ENCODE data around the gene DRD2. TPM values are rescaled to one million over a fixed set of nuclear protein-coding genes. Genes with fewer than 3 reads are reported as not detected.

DRD2 gene
- total and polyA plus RNA-seq, 12 donors = 0.23 to 13.8 (median 5.3) TPM; not detected in 3

- H3K36me3 ChIP-seq (replicated peaks in 1 of 2) = no peaks in the 10 kb centered on the region
- intact Hi-C loops (cut with DNase I) = no loop called here
Measured at GRCh38 chr11:113504586-113504985, 29.4 kb upstream of the DRD2 start.

GRCh38 chr11:113504071-113504470, 28.9 kb upstream of the DRD2 start:
- H3K36me3 ChIP-seq (replicated peaks in 1 of 2) = no peaks in the 10 kb centered on the region
- H3K27ac ChIP-seq = no peak overlapping the region
- no peaks in the 10 kb centered on the region for H3K27me3 ChIP-seq
- DNase-seq = no peak
- no peak overlapping the region for H3K4me3 ChIP-seq
- no peaks in the 10 kb centered on the region for H3K4me1 ChIP-seq (replicated peaks in 1 of 2)
- TF ChIP-seq CTCF (IDR thresholded peaks at IDR 0.05) (no peak), POLR2A (IDR thresholded peaks at IDR 0.05) (no peak)
- H3K9me3 ChIP-seq (replicated peaks in 1 of 3) = no peaks in the 10 kb centered on the region
- intact Hi-C loops (cut with DNase I) = no loop called here
- 67 to 86% (median 78%) methylated on average over 3 of the region's 3 CpGs for WGBS, 4 donors

More at GRCh38 chr11:113504586-113504985, 29.4 kb upstream of the DRD2 start:
- DNase-seq = no peak
- Histone ChIP-seq H3K9me3 (replicated peaks in 1 of 3) (no peaks in the 10 kb centered on the region), H3K4me1 (replicated peaks in 1 of 2) (no peaks in the 10 kb centered on the region), H3K27me3 (no peaks in the 10 kb centered on the region), H3K27ac (no peak overlapping the region), H3K4me3 (no peak overlapping the region)
- 44 to 53% (median 45%) methylated on average over 4 of the region's 4 CpGs for WGBS, 4 donors
- TF ChIP-seq CTCF (IDR thresholded peaks at IDR 0.05) (no peak), POLR2A (IDR thresholded peaks at IDR 0.05) (no peak)

DNA sequence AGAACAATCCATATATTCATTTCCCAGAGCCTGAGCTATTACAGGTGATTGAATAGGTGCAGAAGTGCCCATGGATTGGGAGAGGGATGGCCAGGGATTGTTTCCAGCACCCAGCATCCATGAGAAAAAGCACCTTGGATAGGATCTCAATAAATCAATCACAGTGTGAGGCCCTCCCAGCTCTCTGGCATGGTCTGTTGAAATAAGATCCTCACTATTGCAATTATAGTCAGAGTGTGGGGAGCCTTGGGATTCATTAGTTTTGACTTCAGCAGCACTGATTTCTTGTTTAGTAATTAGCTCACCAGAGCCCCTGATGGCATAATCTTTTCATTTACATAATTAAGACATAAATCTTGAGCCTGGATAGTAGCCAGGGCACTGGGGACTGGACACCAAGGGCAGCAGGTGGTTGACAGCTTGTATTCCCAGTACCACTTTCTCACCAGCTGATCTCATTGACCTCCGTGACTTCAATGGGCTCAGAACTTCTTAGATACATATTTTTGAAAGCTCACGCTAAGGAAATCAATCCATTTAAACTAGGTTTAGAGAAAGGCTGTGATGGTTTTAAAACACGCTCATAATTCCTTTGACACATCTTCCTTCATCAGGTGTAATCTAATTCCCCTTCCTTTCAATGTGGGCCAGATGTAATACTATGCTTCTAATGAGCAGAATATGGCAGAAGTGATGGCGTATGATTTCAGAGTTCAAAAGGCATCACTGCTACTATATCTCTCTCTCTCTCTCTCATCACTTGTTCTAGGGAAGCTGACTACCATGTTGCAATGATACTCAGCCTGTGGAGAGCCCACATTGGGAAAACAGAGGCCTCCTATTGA, 22.1 kb upstream of the DRD2 start:
- intact Hi-C loops (cut with DNase I) = no loop called here
- no peak overlapping the region for H3K4me3 ChIP-seq
- H3K36me3 ChIP-seq (replicated peaks in 1 of 2) = no peaks in the 10 kb centered on the region
- H3K27me3 ChIP-seq = no peaks in the 10 kb centered on the region
- TF ChIP-seq POLR2A (IDR thresholded peaks at IDR 0.05) (no peak), CTCF (IDR thresholded peaks at IDR 0.05) (no peak)
- no peaks in the 10 kb centered on the region for H3K4me1 ChIP-seq (replicated peaks in 1 of 2)
- H3K27ac ChIP-seq = no peak overlapping the region
- no peak for DNase-seq
- no peaks in the 10 kb centered on the region for H3K9me3 ChIP-seq (replicated peaks in 1 of 3)
- 73 to 86% (median 79%) methylated on average over 4 of the region's 4 CpGs for WGBS, 4 donors

DNA sequence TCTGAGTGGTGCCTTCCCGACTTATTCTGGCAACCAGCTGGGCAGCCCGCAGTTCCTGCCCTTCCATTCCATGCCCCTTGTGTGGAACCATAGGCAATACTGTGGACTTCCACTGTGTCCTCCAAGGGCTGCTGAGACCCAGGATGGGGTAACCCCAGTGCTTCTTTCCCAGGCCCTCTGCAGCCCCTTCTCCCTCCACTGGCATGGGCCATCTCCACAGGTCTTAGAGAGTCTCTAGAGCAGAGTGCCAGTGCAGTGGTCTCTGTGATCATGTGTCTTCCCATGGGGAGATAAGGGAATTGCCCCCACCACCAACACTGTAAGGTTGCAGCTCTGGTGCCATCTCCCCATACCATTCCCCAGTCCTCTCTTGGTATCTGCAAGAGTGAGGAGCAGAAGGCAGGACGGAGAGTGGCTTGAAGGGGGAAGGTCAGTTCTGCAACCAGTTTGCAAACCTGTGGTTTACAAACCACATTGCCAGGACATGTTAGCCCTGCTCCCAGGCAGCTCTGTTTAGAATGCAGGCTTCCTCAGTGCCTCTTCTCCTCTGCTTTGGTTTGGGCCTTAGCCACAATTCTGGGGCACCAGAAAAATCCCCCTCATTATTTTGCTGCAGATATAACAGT, 20.9 kb upstream of the DRD2 start:
- DNase-seq = no peak
- Histone ChIP-seq H3K9me3 (replicated peaks in 1 of 3) (no peaks in the 10 kb centered on the region), H3K27ac (no peak overlapping the region), H3K27me3 (no peaks in the 10 kb centered on the region), H3K36me3 (replicated peaks in 1 of 2) (no peaks in the 10 kb centered on the region), H3K4me3 (no peak overlapping the region), H3K4me1 (replicated peaks in 1 of 2) (no peaks in the 10 kb centered on the region)
- WGBS, 4 donors = 71 to 81% (median 74%) methylated on average over 3 of the region's 3 CpGs
- intact Hi-C loops (cut with DNase I) = no loop called here
- no peak for TF ChIP-seq POLR2A (IDR thresholded peaks at IDR 0.05)
- no peak for TF ChIP-seq CTCF (IDR thresholded peaks at IDR 0.05)
